HepG2 (cell line): ENCODE data around the gene CD200. TPM values are rescaled to one million over a fixed set of nuclear protein-coding genes. Genes with fewer than 3 reads are reported as not detected.

Experiments used
- ATAC-seq: fragments of 200-7000 bp; cut with Tn5 transposase; 3 replicates; pipeline ENCODE4 v1.9.1; 2020; ENCODE audit warnings: mild to moderate bottlenecking, moderate library complexity
- BruUV-seq: library from RNA; stranded (reverse); fragments of 400-500 nt; replicated peaks from 2 replicates; lab custom pipeline; 2021; lab: Mats Ljungman, UMichigan
- CTCF ChIA-PET: fragments of 300-600 bp; formaldehyde crosslinking; extraction: SDS; loops from one replicate; lab custom pipeline; 2021; ENCODE audit warnings: low total read pairs, inconsistent platforms, low intra/inter-chr PET ratio; lab: Yijun Ruan, JAX
- POLR2A ChIA-PET: fragments of 350-600 bp; sonication (Branson Sonifier 250); formaldehyde crosslinking; loops from one replicate; lab custom pipeline; 2020; ENCODE audit warnings: antibody characterized with exemption, inconsistent platforms; lab: Yijun Ruan, JAX
- DNase-seq: peaks from one replicate; pipeline ENCODE4 v3.0.0-alpha.2; 2015; ENCODE audit warnings: low spot score
- FAIRE-seq: peaks from 3 replicates; lab custom pipeline; 2011; peaks lifted over from hg19 to GRCh38; lab: Jason Lieb, UNC
- H2AFZ ChIP-seq: one replicate; pipeline ENCODE4 v1.6.1; 2011; ENCODE audit warnings: low read length, inconsistent platforms
- H3K27ac ChIP-seq: fragments of 300-600 bp; 3 replicates; pipeline ENCODE4 v1.8.0; 2011; ENCODE audit warnings: mixed run types, mild to moderate bottlenecking, mixed read lengths, low read length, inconsistent platforms; ENCODE audit not compliant: insufficient read depth; ENCODE audit errors: extremely low read length
- H3K27me3 ChIP-seq, 2 experiments: fragments of 200-600 bp in 1 of 2; 2 replicates in 1 of 2; 3 replicates in 1 of 2; pipeline versions ENCODE4 v1.6.0 to v1.8.0; 2011; ENCODE audit warnings: low read length in 2 of 2, mild to moderate bottlenecking in 2 of 2, moderate library complexity in 2 of 2, inconsistent platforms in 1 of 2; ENCODE audit not compliant: insufficient read depth in 2 of 2, control insufficient read depth in 1 of 2
- H3K36me3 ChIP-seq, 2 experiments: fragments of 200-600 bp in 1 of 2; replicated peaks in 1 of 2; 2 replicates in 1 of 2; 3 replicates in 1 of 2; pipeline versions ENCODE4 v1.5.1 to v1.8.0; 2011; ENCODE audit warnings: low read length in 2 of 2, inconsistent platforms in 1 of 2; ENCODE audit not compliant: insufficient read depth in 2 of 2, control insufficient read depth in 1 of 2
- H3K4me1 ChIP-seq: 2 replicates; pipeline ENCODE4 v1.5.1; 2012; ENCODE audit warnings: low read length, inconsistent platforms; ENCODE audit not compliant: insufficient read depth
- H3K4me2 ChIP-seq: 2 replicates; pipeline ENCODE4 v1.6.0; 2011; ENCODE audit warnings: low read depth, low read length, inconsistent platforms
- H3K4me3 ChIP-seq, 3 experiments: fragments of 200-600 bp in 1 of 3; sonication (generic), shearing (Covaris generic) in 1 of 3; replicated peaks in 1 of 3; 2 replicates each; pipeline ENCODE4 v1.5.1; 2011 to 2016; ENCODE audit warnings: low read length in 3 of 3, inconsistent platforms in 2 of 3, low read depth in 2 of 3, mild to moderate bottlenecking in 2 of 3, control low read depth in 1 of 3, mixed read lengths in 1 of 3; ENCODE audit not compliant: insufficient read depth in 1 of 3
- H3K79me2 ChIP-seq: one replicate; pipeline ENCODE4 v1.6.1; 2011; ENCODE audit warnings: low read length, inconsistent platforms; ENCODE audit not compliant: insufficient read depth
- H3K9ac ChIP-seq: 2 replicates; pipeline ENCODE4 v1.6.0; 2011; ENCODE audit warnings: mild to moderate bottlenecking, low read depth, low read length, inconsistent platforms; ENCODE audit not compliant: insufficient read depth
- H3K9me3 ChIP-seq: 2 replicates; pipeline ENCODE4 v1.5.1; 2012; ENCODE audit warnings: mild to moderate bottlenecking, low read length
- H4K20me1 ChIP-seq: 2 replicates; pipeline ENCODE4 v1.6.0; 2011; ENCODE audit warnings: inconsistent platforms, mild to moderate bottlenecking, low read length, moderate library complexity; ENCODE audit not compliant: insufficient read depth
- EHMT2 ChIP-seq: fragments of 200-600 bp; sonication (generic); IDR thresholded peaks from 2 replicates; pipeline ENCODE4 v1.7.0; 2017; ENCODE audit warnings: antibody characterized with exemption, low read depth, low read length, borderline replicate concordance
- FLYWCH1 ChIP-seq: sonication (generic); formaldehyde crosslinking; IDR thresholded peaks from 2 replicates; pipeline ENCODE4 v1.8.1; 2023; ENCODE audit warnings: mild to moderate bottlenecking, missing genetic modification reagents
- GMEB1 ChIP-seq: sonication (generic); formaldehyde crosslinking; IDR thresholded peaks from 2 replicates; pipeline ENCODE4 v1.5.1; 2020; ENCODE audit warnings: missing genetic modification reagents, mild to moderate bottlenecking, borderline replicate concordance
- GTF2F1 ChIP-seq: fragments of 150-350 bp; IDR thresholded peaks from 2 replicates; pipeline ENCODE4 v1.6.1; 2014; ENCODE audit warnings: low read length
- KAT2B ChIP-seq: fragments of 150-350 bp; IDR thresholded peaks from 2 replicates; pipeline ENCODE4 v1.6.1; 2014; ENCODE audit warnings: low read depth, low read length, borderline replicate concordance
- KDM4B ChIP-seq: sonication (generic); formaldehyde crosslinking; IDR thresholded peaks from 2 replicates; pipeline ENCODE4 v1.4.0; 2020; ENCODE audit warnings: missing genetic modification reagents
- KDM6A ChIP-seq: IDR thresholded peaks from 2 replicates; pipeline ENCODE4 v1.6.1; 2016; ENCODE audit warnings: low read depth
- MAFF ChIP-seq: IDR thresholded peaks from 2 replicates; pipeline ENCODE4 v1.6.1; 2011; ENCODE audit warnings: low read depth, low read length, improper control_type of control experiment
- NCOA5 ChIP-seq: sonication (generic); formaldehyde crosslinking; IDR thresholded peaks from 2 replicates; pipeline ENCODE4 v1.4.0; 2020; ENCODE audit warnings: missing genetic modification reagents
- PRDM15 ChIP-seq: sonication (generic); formaldehyde crosslinking; IDR thresholded peaks from 2 replicates; pipeline ENCODE4 v1.4.0; 2020; ENCODE audit warnings: missing genetic modification reagents
- SOX13 ChIP-seq, 3 experiments: fragments of 450-650 bp in 1 of 3; sonication (generic) in 1 of 3; formaldehyde crosslinking in 1 of 3; IDR thresholded peaks in 2 of 3; conservative IDR thresholded peaks in 1 of 3; 2 replicates each; pipeline versions ENCODE4 v1.5.0 to v1.6.1; 2016 to 2020; ENCODE audit warnings: antibody characterized with exemption in 1 of 3, mild to moderate bottlenecking in 1 of 3, missing compliant biosample characterization in 1 of 3, missing genetic modification reagents in 1 of 3, moderate library complexity in 1 of 3
- SP2 ChIP-seq: sonication (generic); formaldehyde crosslinking; IDR thresholded peaks from 2 replicates; pipeline ENCODE4 v1.5.1; 2020; ENCODE audit warnings: mild to moderate bottlenecking, missing genetic modification reagents
- ZNF234 ChIP-seq: sonication (generic); formaldehyde crosslinking; conservative IDR thresholded peaks from 2 replicates; pipeline ENCODE4 v1.5.1; 2020; ENCODE audit warnings: mild to moderate bottlenecking, missing genetic modification reagents
- ZNF713 ChIP-seq: sonication (generic); formaldehyde crosslinking; IDR thresholded peaks from 2 replicates; pipeline ENCODE4 v1.4.0; 2020; ENCODE audit warnings: mild to moderate bottlenecking, missing genetic modification reagents
- ZNF83 ChIP-seq: sonication (generic); formaldehyde crosslinking; IDR thresholded peaks from 2 replicates; pipeline ENCODE4 v1.4.0; 2020; ENCODE audit warnings: missing genetic modification reagents, mild to moderate bottlenecking, borderline replicate concordance
- ZSCAN21 ChIP-seq: sonication (generic); formaldehyde crosslinking; IDR thresholded peaks from 2 replicates; pipeline ENCODE4 v1.8.0; 2022; ENCODE audit warnings: mild to moderate bottlenecking, missing genetic modification reagents, moderate library complexity, borderline replicate concordance
- WGBS: methylation state at CpG from one replicate; pipeline ENCODE4 v1.1.6; 2017; ENCODE audit warnings: low lambda C conversion rate; 5-methylcytosine and 5-hydroxymethylcytosine counted together
- in situ Hi-C: cut with HindIII; loops from 2 replicates; pipeline ENCODE4 v1.10.0; 2017; ENCODE audit warnings: low pct_unique_long_range_greater_than_20kb; ENCODE audit not compliant: extremely low pct_ligation_motif_present
- intact Hi-C: fragments of 100-400 bp; cut with micrococcal nuclease; formaldehyde crosslinking; loops from one replicate; pipeline ENCODE4 v1.10.0; 2022; ENCODE audit not compliant: unreplicated experiment
- polyA plus RNA-seq, 8 experiments: library from polyadenylated mRNA; depleted of rRNA in 3 of 8; stranded (reverse) in 7 of 8; unstranded in 1 of 8; fragments of >200 nt; fragmentation: Illumina TruSeq in 4 of 8; extraction: Trizol in 4 of 8; gene quantifications; 2 replicates each; pipeline versions ENCODE4 v1.2.1 to v1.2.3, GENCODE V29; 2011 to 2016; ENCODE audit warnings: low read depth in 4 of 8, missing spikeins in 1 of 8, mixed read lengths in 1 of 8; ENCODE audit not compliant: insufficient read depth in 1 of 8
- total RNA-seq, 5 experiments: library from RNA; depleted of rRNA; stranded (reverse); fragments of >200 nt; fragmentation: Illumina TruSeq; extraction: Trizol; gene quantifications; 2 replicates each; pipeline ENCODE4 v1.2.3, GENCODE V29; 2016; ENCODE audit warnings: low read depth in 1 of 5
- TF ChIP-seq, protein P1 (sequence below): sonication (generic); formaldehyde crosslinking; conservative IDR thresholded peaks from 2 replicates; pipeline ENCODE4 v1.5.0; 2020; ENCODE audit warnings: missing genetic modification reagents
- TF ChIP-seq, protein P2 (sequence below): IDR thresholded peaks from 2 replicates; pipeline ENCODE4 v1.6.1; 2016; ENCODE audit warnings: low read depth, control low read depth

The CD200 gene
- total and polyA plus RNA-seq, 2 of the 13 experiments (the other 11 are each of a cell fraction or from before 2014, with no cell fraction given), result not detected

DNA sequence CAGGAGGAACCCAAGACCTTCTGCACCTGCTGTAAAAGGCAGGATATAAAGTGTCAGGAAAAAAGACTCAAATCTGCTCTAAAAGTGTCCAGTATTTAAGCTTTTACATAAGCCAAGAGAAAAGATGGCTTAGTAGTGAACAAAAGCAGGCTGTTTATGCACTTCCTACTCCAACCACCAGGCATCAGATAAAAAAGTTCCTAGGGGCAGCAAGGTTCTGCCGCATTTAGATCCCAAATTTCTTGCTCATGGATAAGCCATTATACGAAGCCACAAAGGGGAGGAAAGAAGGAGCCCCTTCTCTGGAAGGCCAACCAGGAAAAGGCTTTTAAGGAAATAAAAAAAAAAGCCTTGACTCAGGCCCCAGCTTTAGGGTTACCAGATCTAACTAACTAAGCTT lies 28.3 kb upstream of the CD200 start:
- POLR2A ChIA-PET, result no interaction called here
- TF ChIP-seq EHMT2 (no peak), ZNF83 (CRISPR knock-in tag) (no peak), ZNF713 (CRISPR knock-in tag) (no peak), MAFF (no peak), SP2 (CRISPR knock-in tag) (no peak), SOX13 (IDR thresholded peaks at IDR 0.05) (no peak), SOX13 (CRISPR knock-in tag; conservative IDR thresholded peaks at IDR 0.05 in 1 of 2, IDR thresholded peaks at IDR 0.05 in 1 of 2) (no peak), GMEB1 (no peak), ZSCAN21 (no peak), ZNF234 (CRISPR knock-in tag) (no peak), KDM4B (CRISPR knock-in tag) (no peak), KAT2B (no peak), GTF2F1 (no peak), KDM6A (no peak), PRDM15 (CRISPR knock-in tag) (no peak), FLYWCH1 (CRISPR knock-in tag) (no peak), NCOA5 (CRISPR knock-in tag) (no peak)
- TF ChIP-seq, protein P1, sequence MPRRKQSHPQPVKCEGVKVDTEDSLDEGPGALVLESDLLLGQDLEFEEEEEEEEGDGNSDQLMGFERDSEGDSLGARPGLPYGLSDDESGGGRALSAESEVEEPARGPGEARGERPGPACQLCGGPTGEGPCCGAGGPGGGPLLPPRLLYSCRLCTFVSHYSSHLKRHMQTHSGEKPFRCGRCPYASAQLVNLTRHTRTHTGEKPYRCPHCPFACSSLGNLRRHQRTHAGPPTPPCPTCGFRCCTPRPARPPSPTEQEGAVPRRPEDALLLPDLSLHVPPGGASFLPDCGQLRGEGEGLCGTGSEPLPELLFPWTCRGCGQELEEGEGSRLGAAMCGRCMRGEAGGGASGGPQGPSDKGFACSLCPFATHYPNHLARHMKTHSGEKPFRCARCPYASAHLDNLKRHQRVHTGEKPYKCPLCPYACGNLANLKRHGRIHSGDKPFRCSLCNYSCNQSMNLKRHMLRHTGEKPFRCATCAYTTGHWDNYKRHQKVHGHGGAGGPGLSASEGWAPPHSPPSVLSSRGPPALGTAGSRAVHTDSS (CRISPR knock-in tag), result no peak
- TF ChIP-seq, protein P2, sequence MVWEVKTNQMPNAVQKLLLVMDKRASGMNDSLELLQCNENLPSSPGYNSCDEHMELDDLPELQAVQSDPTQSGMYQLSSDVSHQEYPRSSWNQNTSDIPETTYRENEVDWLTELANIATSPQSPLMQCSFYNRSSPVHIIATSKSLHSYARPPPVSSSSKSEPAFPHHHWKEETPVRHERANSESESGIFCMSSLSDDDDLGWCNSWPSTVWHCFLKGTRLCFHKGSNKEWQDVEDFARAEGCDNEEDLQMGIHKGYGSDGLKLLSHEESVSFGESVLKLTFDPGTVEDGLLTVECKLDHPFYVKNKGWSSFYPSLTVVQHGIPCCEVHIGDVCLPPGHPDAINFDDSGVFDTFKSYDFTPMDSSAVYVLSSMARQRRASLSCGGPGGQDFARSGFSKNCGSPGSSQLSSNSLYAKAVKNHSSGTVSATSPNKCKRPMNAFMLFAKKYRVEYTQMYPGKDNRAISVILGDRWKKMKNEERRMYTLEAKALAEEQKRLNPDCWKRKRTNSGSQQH (CRISPR knock-in tag), result no peak

More for the DNA sequence above, 28.3 kb upstream of the CD200 start:
- 88% methylated on average over 2 of the region's 2 CpGs for WGBS
- no TSS peak for BruUV-seq
- intact Hi-C loops (no loop called here), in situ Hi-C loops (no loop called here)
- H3K27ac ChIP-seq, result no peak overlapping the region
- no peak overlapping the region for H3K4me3 ChIP-seq
- CTCF ChIA-PET, result no interaction called here
- no peaks in the 10 kb centered on the region for H3K27me3 ChIP-seq
- H3K4me1 ChIP-seq, result no peaks in the 10 kb centered on the region
- H4K20me1 ChIP-seq, result no peaks in the 10 kb centered on the region
- no peak overlapping the region for H2AFZ ChIP-seq
- no peaks in the 10 kb centered on the region for H3K9me3 ChIP-seq
- FAIRE-seq (no peak), DNase-seq (no peak), ATAC-seq (no peak)
- no peak overlapping the region for H3K9ac ChIP-seq
- no peaks in the 10 kb centered on the region for H3K79me2 ChIP-seq
- H3K4me2 ChIP-seq, result no peak overlapping the region
- no peaks in the 10 kb centered on the region for H3K36me3 ChIP-seq
